ENCODE data around the gene BICC1.

BICC1 gene

DNA sequence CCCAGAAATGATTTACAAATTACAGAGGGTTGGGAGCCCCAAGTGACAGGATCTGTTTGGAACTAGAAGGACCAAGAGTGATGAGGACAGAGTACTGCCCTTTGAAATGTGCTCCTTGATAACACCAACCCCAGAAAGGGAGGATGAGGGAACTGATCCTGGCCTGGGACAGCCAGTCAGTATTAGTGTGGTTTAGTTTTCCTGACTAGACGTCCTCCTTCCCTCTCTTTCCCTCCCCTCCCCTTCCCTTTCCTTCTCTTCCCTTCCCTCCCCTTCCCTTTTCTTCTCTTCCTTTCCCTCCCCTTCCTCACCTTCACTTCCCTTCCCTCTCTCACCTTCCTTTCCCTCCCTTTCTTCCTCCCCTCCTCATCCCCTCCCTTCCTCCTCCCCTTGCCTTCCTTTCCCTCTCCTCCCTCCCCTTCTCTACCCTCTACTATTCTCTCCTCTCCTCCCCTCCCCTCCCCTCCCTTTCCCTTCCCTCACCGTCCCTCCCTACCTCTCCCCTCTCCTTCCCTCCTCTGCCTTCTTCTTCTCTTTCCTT is 31.0 kb upstream of the BICC1 start:
- WGBS (ENCODE audit: insufficient coverage, insufficient read length) = no CpG with 5 or more reads among the region's 2 CpGs
- no peak for DNase-seq (ENCODE audit: low read depth, low spot score)
- Histone ChIP-seq H3K9me3 (ENCODE audit: control insufficient read depth, insufficient read depth, low read length) (no peaks in the 10 kb centered on the region), H3K36me3 (ENCODE audit: control insufficient read depth, insufficient read depth, low read length) (no peaks in the 10 kb centered on the region), H3K4me3 (ENCODE audit: low read length) (no peak overlapping the region), H3K27me3 (ENCODE audit: control insufficient read depth, insufficient read depth, low read length) (no peaks in the 10 kb centered on the region), H3K4me1 (ENCODE audit: control insufficient read depth, insufficient read depth, low read length) (peaks cover 3% of the 10 kb centered on the region; the same call in 1 of the 2 replicates), H3K27ac (ENCODE audit: low read length) (no peak overlapping the region)

GRCh38 chr10:58486821-58487220 is 25.9 kb upstream of the BICC1 start:
- no peak overlapping the region for H3K4me3 ChIP-seq (ENCODE audit: low read length)
- no peak overlapping the region for H3K27ac ChIP-seq (ENCODE audit: low read length)
- H3K27me3 ChIP-seq (ENCODE audit: control insufficient read depth, insufficient read depth, low read length) = no peaks in the 10 kb centered on the region
- H3K4me1 ChIP-seq (ENCODE audit: control insufficient read depth, insufficient read depth, low read length) = no peaks in the 10 kb centered on the region
- no peaks in the 10 kb centered on the region for H3K9me3 ChIP-seq (ENCODE audit: control insufficient read depth, insufficient read depth, low read length)
- WGBS (ENCODE audit: insufficient coverage, insufficient read length) = no CpG with 5 or more reads among the region's 1 CpG
- H3K36me3 ChIP-seq (ENCODE audit: control insufficient read depth, insufficient read depth, low read length) = no peaks in the 10 kb centered on the region
- no peak for DNase-seq (ENCODE audit: low read depth, low spot score)

DNA sequence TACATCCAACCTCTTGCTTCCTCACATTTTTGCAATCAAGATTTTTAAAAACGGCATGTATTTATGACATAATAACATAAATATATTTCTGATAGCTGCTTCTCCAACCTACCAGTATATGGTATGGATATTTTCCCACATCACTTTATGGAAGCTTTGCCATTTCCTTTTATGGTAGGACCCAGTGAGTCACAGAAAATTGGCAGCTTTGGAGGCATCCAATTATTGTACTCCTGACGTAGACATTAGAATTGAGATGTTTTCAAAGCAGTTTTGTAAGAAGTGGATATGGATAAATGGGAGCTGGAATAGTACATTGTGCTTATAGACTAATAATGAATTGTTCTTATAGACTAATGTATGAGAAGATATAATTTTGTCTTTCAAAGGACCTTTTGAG is 23.8 kb upstream of the BICC1 start:
- no CpG with 5 or more reads among the region's 2 CpGs for WGBS (ENCODE audit: insufficient coverage, insufficient read length)
- DNase-seq (ENCODE audit: low read depth, low spot score) = no peak
- Histone ChIP-seq H3K27ac (ENCODE audit: low read length) (no peak overlapping the region), H3K9me3 (ENCODE audit: control insufficient read depth, insufficient read depth, low read length) (no peaks in the 10 kb centered on the region), H3K4me3 (ENCODE audit: low read length) (no peak overlapping the region), H3K27me3 (ENCODE audit: control insufficient read depth, insufficient read depth, low read length) (no peaks in the 10 kb centered on the region), H3K36me3 (ENCODE audit: control insufficient read depth, insufficient read depth, low read length) (no peaks in the 10 kb centered on the region), H3K4me1 (ENCODE audit: control insufficient read depth, insufficient read depth, low read length) (no peaks in the 10 kb centered on the region)

DNA sequence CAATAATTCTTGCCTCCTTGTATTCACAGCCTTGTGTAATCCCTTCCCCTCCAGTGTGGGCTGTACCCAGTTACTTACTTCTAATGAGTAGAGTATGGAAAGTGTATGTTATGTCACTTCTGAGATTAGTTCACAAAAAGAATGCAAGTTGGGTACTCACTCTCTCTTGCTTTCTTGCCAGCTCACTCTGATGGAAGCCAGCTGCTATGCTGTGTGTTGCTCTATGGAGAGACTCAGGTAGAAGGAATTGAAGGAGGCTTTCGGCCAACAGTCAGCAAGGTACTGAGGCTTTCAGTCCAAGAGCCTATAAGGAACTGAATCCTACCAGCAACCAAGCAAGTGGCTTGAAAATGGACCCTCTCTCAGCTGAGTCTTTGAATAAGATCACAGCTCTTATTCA is 9.7 kb upstream of the BICC1 start:
- no peak overlapping the region for H3K4me3 ChIP-seq (ENCODE audit: low read length)
- DNase-seq (ENCODE audit: low read depth, low spot score) = no peak
- no peaks in the 10 kb centered on the region for H3K9me3 ChIP-seq (ENCODE audit: control insufficient read depth, insufficient read depth, low read length)
- no peak overlapping the region for H3K27ac ChIP-seq (ENCODE audit: low read length)
- no peaks in the 10 kb centered on the region for H3K4me1 ChIP-seq (ENCODE audit: control insufficient read depth, insufficient read depth, low read length)
- H3K36me3 ChIP-seq (ENCODE audit: control insufficient read depth, insufficient read depth, low read length) = no peaks in the 10 kb centered on the region
- no CpG with 5 or more reads among the region's 1 CpG for WGBS (ENCODE audit: insufficient coverage, insufficient read length)
- H3K27me3 ChIP-seq (ENCODE audit: control insufficient read depth, insufficient read depth, low read length) = no peaks in the 10 kb centered on the region

GRCh38 chr10:58508316-58508715 is 4.4 kb upstream of the BICC1 start:
- H3K27ac ChIP-seq (ENCODE audit: low read length) = no peak overlapping the region
- peaks cover 7% of the 10 kb centered on the region for H3K27me3 ChIP-seq (ENCODE audit: control insufficient read depth, insufficient read depth, low read length)
- WGBS (ENCODE audit: insufficient coverage, insufficient read length) = no CpG with 5 or more reads among the region's 2 CpGs

GRCh38 chr10:58511765-58512490 is 744 bp upstream of the BICC1 start:
- no peaks in the 10 kb centered on the region for H3K36me3 ChIP-seq (ENCODE audit: control insufficient read depth, insufficient read depth, low read length)
- DNase-seq (ENCODE audit: low read depth, low spot score) = no peak
- WGBS (ENCODE audit: insufficient coverage, insufficient read length) = no CpG with 5 or more reads among the region's 26 CpGs
- peak overlapping the region; percentile 62; the same call in 1 of the 2 replicates for H3K4me3 ChIP-seq (ENCODE audit: low read length)
- no peaks in the 10 kb centered on the region for H3K9me3 ChIP-seq (ENCODE audit: control insufficient read depth, insufficient read depth, low read length)
- H3K27me3 ChIP-seq (ENCODE audit: control insufficient read depth, insufficient read depth, low read length) = peaks cover 18% of the 10 kb centered on the region
- H3K27ac ChIP-seq (ENCODE audit: low read length) = no peak overlapping the region
- H3K4me1 ChIP-seq (ENCODE audit: control insufficient read depth, insufficient read depth, low read length) = peaks cover 1% of the 10 kb centered on the region

More at GRCh38 chr10:58508316-58508715, 4.4 kb upstream of the BICC1 start:
- Histone ChIP-seq H3K36me3 (ENCODE audit: control insufficient read depth, insufficient read depth, low read length) (no peaks in the 10 kb centered on the region), H3K4me1 (ENCODE audit: control insufficient read depth, insufficient read depth, low read length) (peaks cover 1% of the 10 kb centered on the region), H3K4me3 (ENCODE audit: low read length) (no peak overlapping the region), H3K9me3 (ENCODE audit: control insufficient read depth, insufficient read depth, low read length) (no peaks in the 10 kb centered on the region)
- no peak for DNase-seq (ENCODE audit: low read depth, low spot score)

GRCh38 chr10:58513188-58514110 is 777 bp downstream of the BICC1 start:
- no peaks in the 10 kb centered on the region for H3K36me3 ChIP-seq (ENCODE audit: control insufficient read depth, insufficient read depth, low read length)
- DNase-seq (ENCODE audit: low read depth, low spot score) = no peak
- H3K27ac ChIP-seq (ENCODE audit: low read length) = no peak overlapping the region
- H3K4me3 ChIP-seq (ENCODE audit: low read length) = peak overlapping the region; percentile 62
- no CpG with 5 or more reads among the region's 53 CpGs for WGBS (ENCODE audit: insufficient coverage, insufficient read length)
- no peaks in the 10 kb centered on the region for H3K9me3 ChIP-seq (ENCODE audit: control insufficient read depth, insufficient read depth, low read length)
- peaks cover 18% of the 10 kb centered on the region for H3K27me3 ChIP-seq (ENCODE audit: control insufficient read depth, insufficient read depth, low read length)
- peaks cover 1% of the 10 kb centered on the region for H3K4me1 ChIP-seq (ENCODE audit: control insufficient read depth, insufficient read depth, low read length)

- DNase-seq (ENCODE audit: low read depth, low spot score) = no peak
- H3K9me3 ChIP-seq (ENCODE audit: control insufficient read depth, insufficient read depth, low read length) = no peaks in the 10 kb centered on the region
- no CpG with 5 or more reads among the region's 13 CpGs for WGBS (ENCODE audit: insufficient coverage, insufficient read length)
Observed at GRCh38 chr10:58514111-58514770, 1.6 kb downstream of the BICC1 start.

DNA sequence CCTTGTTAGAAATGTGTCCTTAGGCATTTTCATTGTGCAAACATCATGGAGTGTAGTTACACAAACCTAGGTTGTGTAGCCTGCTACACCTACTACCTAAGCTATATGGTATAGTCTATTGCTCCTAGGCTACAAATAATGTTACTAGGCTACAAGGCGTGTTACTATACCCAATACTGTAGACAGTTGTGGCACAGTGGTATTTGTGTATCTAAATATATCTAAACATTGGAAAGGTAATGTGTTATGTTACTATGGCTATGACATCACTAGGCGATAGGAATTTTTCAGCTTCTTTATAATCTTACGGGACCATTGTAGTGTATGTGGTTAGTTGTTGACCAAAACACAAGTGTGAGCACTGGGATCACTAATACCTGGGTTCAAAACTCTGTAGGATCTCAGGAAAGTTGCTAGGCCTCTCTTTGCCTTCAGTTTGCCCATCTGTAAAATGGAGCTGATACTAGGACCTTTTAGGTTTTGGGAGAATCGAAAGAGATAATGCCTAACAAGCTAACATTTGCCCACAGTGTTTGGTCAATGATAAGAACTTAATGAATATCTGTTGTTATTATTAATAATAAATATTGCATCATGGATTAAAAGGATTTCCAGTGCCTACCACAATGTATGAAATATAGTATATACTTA is 2.7 kb downstream of the BICC1 start:
- Histone ChIP-seq H3K27ac (ENCODE audit: low read length) (no peak overlapping the region), H3K9me3 (ENCODE audit: control insufficient read depth, insufficient read depth, low read length) (no peaks in the 10 kb centered on the region), H3K36me3 (ENCODE audit: control insufficient read depth, insufficient read depth, low read length) (no peaks in the 10 kb centered on the region), H3K4me3 (ENCODE audit: low read length) (no peak overlapping the region), H3K27me3 (ENCODE audit: control insufficient read depth, insufficient read depth, low read length) (peaks cover 18% of the 10 kb centered on the region), H3K4me1 (ENCODE audit: control insufficient read depth, insufficient read depth, low read length) (peaks cover 1% of the 10 kb centered on the region)
- no CpG with 5 or more reads among the region's 4 CpGs for WGBS (ENCODE audit: insufficient coverage, insufficient read length)
- DNase-seq (ENCODE audit: low read depth, low spot score) = no peak

More at GRCh38 chr10:58514111-58514770, 1.6 kb downstream of the BICC1 start:
- Histone ChIP-seq H3K4me3 (ENCODE audit: low read length) (no peak overlapping the region), H3K4me1 (ENCODE audit: control insufficient read depth, insufficient read depth, low read length) (peaks cover 1% of the 10 kb centered on the region), H3K36me3 (ENCODE audit: control insufficient read depth, insufficient read depth, low read length) (no peaks in the 10 kb centered on the region), H3K27ac (ENCODE audit: low read length) (no peak overlapping the region), H3K27me3 (ENCODE audit: control insufficient read depth, insufficient read depth, low read length) (peaks cover 18% of the 10 kb centered on the region)

GRCh38 chr10:58516119-58516518 is 3.4 kb downstream of the BICC1 start:
- peaks cover 18% of the 10 kb centered on the region for H3K27me3 ChIP-seq (ENCODE audit: control insufficient read depth, insufficient read depth, low read length)
- H3K27ac ChIP-seq (ENCODE audit: low read length) = no peak overlapping the region
- peaks cover 1% of the 10 kb centered on the region for H3K4me1 ChIP-seq (ENCODE audit: control insufficient read depth, insufficient read depth, low read length)
- H3K36me3 ChIP-seq (ENCODE audit: control insufficient read depth, insufficient read depth, low read length) = no peaks in the 10 kb centered on the region
- no peak for DNase-seq (ENCODE audit: low read depth, low spot score)
- no peaks in the 10 kb centered on the region for H3K9me3 ChIP-seq (ENCODE audit: control insufficient read depth, insufficient read depth, low read length)
- no CpG with 5 or more reads among the region's 1 CpG for WGBS (ENCODE audit: insufficient coverage, insufficient read length)
- H3K4me3 ChIP-seq (ENCODE audit: low read length) = no peak overlapping the region

All from iPS DF 6.9 (cell line).